GM19023 (cell line): ENCODE data around the gene CABP1.
"Not testable (repeated sequence)": the region's sequence is repeated elsewhere in the genome, so short reads cannot be mapped to it uniquely, and the experiment has no call there.

ENCODE experiments used
- ATAC-seq: cut with Tn5 transposase; IDR thresholded peaks from one replicate; pipeline ENCODE4 v1.9.1; 2021; ENCODE audit warnings: mild to moderate bottlenecking, moderate library complexity; ENCODE audit not compliant: unreplicated experiment

CABP1 gene

DNA sequence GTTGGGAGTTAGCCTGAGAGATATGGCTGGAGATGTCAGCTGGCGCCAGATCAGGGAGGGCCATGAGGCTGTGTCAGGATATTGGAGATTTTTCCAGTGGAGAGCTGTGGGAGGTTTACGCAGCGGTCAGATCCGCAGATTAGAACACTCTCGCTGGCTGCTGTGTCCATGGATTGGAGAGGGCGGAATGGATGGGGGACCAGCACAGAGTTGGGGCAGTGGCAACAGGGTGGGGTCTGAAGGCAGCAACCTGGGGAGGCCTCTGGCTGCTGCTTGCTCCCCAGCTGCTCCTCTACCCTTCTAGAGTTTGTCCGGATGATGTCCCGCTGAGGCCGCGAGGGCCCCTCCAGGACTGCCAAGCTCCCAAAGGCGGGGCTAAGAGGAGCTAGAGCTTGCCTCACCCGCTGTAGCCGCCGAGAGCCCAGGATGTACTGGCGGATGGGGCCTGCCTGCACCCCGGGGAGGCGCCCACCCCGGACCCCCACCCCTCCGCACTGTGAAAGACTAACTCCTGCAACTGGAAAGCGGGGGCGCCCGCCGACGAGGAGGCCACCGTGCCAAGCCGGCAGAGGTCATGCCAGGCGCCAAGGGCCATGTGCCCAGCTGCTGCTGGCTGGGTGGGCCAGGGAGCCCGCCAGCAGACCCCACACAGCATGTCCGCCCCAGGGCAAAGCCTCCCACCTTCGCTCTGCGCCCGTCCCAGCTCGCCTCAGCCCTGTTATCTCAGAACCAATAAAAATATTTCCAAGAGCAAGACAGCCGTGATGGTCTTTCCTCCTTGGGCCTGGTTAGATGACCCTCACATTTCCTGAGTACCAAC is 26.4 kb downstream of the CABP1 start:
- no peak for ATAC-seq

DNA sequence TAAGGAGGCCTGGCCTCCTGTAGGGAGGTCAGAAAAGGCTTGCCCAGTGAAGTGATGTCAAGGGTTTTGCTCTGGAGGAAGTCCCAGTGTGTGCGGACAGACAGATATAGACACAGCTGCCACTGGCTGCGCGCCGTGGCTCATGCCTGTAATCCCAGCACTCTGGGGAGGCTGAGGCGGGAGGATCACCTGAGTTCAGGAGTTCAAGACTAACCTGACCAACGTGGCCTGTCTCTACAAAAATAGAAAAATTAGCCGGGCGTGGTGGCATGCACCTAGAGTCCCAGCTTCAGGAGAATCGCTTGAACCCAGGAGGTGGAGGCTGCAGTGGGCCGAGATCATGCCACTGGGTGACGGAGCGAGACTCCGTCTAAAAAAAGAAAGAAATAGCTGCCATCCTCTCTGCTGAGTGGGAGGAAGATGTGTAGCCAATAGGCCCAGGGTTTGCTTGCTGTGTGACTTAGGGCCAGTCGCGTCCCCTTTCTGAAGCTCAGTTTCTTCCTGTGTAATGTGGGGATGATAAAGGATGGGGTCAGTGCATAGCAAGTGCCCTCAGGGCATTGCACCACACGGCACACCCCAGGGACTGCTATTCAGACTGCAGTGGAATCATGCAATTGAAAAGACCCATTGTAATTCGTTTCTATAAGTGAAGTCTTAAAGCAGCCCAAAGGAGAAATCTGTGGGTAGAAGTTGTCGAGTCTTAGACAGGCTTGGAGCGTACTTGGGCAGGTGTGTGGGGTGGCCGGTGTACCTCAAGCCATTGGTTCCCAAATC is 27.9 kb downstream of the CABP1 start:
- ATAC-seq = no peak

DNA sequence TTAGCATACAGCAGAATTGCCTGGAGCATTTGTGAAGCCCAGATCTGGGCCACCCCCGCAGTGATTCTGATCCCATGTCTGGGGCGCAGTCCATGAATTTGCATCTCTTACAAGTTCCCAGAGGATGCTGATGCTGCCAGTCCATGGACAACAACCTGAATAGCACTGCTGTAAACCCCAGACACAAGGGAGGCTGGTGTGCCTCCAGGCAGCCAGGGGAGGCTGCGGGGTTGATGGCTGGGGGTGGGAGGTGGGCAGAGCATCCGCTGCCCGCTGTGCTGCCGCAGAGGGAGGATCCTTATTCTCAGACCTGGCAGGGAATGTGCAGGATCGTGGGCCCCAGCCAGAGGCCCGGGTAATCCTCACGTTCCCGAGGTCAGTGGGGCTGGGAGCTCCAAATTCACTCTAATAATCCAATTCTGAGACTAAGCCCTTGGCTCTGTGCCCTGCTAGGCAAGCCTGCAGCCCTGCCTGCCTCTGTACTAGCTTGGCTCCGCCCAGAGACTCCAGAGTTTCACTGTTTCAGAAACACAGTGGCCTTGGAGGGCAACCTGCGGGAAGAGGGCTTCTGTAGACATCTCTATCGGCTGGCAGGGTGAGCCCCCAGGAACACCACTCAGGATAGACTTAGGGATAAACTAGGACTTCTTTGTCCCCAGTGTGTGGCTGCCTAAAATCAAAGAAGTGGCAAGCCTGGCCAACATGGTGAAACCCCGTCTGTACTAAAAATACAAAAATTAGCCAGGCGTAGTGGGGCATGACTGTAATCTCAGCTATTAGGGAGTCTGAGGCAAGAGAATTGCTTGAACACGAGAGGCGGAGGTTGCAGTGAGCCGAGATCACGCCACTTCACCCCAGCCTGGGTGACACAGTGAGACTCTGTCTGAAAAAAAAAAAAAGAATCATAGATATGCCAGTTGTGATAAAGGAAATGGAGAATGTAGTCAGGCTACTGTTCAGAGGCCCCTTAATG is 28.7 kb downstream of the CABP1 start:
- ATAC-seq = peak; percentile 70

DNA sequence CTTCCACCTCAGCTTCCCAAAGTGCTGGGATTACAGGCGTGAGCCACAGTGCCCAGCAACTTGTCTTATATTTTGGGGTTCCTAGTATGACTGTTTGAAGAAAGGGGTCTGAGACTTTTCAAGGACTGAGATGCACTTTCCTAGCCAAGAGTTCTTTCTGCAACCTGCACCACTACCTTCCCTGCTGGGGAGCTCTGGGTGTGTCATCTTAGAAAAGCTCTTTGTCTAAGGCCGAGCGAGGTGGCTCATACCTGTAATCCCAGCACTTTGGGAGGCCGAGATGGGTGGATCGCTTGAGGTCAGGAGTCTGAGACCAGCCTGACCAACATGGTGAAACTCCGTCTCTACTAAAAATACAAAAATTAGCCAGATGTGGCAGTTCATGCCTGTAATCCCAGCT is 29.8 kb downstream of the CABP1 start:
- not testable (repeated sequence) for ATAC-seq

DNA sequence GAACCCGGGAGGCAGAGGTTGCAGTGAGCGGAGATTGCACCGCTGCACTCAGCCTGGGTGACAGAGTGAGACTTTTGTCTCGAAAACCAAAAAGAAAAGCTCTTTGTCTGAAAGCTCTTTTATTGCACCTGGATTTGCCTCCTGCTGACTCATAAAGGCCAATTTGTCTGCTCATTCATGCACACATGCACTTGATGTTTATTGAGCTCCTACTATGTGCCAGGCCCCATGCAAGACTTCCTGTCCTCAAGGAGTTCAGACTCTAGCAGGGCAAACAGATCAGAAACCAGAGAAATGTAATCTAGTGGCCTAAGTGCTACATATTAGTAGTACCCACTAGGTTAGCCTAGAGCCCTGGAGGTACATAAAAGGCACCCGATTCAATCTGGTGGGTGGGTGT is 30.2 kb downstream of the CABP1 start:
- no peak for ATAC-seq

DNA sequence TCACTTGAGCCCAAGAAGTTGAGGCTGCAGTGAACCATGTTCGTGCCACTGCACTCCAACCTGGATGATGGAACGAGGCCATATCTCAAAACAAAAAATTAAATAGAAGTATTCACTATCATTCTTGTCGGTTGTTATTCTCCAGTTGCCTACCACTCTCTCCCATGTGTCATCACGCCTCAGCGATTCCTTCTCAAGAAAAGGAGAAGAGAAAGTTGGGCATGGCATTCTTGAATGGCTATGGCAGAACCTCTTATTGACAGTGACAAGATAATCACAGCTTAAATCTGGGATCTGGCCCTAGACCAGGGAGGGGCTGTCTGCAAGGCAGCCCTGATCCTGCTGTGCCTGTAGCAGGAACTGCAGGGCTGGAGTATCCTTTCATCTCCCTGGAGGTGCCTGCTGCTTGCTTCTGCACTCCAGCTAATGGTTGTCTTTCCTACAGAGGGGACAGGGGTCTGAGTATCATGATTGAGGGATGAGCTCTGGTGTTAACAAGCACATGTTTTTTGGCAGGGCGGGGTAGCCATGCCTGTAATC is 33.7 kb downstream of the CABP1 start:
- no peak for ATAC-seq

DNA sequence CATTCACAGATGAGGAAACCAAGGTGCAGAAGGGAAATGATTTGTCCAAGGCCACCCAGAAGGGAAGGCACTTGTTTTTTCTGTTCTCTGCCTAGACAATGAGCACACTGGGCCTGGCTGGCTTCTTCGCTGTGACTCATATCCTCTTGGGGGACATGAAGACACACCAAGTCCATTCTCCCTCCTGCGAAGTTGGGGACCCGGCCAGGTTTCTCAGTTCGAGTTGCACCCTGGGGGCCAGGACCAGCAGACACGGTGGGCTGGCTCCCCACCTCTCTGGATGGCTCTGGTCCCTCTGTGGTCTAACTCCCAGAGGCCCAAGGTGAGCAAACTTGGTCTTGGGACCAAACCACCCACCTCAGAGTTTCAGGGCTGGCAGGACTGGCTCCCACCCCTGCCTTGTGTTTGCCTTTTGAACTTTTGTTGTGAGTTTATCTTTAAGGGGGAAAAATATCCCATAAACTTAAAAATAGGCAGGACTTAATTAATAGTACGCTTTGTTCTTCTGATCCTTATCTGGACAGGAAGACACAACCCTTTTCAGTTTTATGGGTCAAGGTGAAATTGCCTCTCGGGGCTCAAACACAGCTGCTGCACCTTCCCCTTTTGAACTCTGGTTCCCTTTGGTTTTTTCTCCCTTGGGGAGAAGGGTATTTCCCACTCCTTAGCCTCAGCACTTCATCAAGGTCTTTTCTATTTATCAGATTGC is 37.5 kb downstream of the CABP1 start:
- no peak for ATAC-seq

DNA sequence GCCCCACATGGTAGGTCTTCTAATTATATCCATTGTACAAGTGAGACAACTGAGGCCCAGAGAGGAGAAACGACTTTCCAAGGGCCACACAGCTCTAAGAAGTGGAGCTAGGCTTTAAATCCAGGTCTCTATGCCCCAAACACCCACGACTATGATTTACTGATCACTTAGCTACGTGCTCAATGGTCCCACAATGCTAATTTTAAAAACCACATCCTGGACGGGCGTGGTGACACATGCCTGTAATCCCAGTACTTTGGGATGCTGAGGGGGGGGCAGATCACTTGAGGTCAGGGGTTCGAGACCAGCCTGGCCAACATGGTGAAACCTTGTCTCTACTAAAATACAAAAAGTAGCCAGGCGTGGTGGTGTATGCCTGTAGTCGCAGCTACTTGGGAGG is 38.1 kb downstream of the CABP1 start:
- ATAC-seq = no peak

DNA sequence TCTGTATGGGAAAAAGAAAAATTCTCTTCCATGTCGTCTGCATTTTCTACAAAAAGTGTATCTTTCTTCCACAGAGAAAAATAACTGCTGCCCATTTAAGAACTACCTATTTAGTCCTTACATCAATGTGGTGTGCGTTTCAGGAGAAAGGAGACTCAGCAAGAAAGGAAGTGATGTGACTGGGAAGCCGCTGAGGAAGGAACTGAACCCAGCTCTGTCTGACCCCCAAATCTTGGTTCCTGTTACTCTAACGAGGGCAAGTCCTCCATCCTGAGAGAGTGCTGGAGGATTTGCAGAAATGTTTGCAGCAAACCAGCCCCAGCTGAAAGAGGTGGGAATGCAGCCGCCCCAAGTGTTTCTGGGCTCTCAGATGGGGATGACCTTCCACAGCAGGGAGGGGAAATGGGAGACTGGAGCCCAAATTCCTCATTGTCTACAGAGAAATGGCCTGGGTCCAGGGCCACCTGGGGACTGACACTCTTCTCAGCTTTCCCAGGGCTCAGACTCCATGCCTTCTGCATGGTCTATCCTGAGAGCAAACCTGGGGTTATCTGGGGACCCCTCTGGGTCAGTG is 39.8 kb downstream of the CABP1 start:
- no peak for ATAC-seq

DNA sequence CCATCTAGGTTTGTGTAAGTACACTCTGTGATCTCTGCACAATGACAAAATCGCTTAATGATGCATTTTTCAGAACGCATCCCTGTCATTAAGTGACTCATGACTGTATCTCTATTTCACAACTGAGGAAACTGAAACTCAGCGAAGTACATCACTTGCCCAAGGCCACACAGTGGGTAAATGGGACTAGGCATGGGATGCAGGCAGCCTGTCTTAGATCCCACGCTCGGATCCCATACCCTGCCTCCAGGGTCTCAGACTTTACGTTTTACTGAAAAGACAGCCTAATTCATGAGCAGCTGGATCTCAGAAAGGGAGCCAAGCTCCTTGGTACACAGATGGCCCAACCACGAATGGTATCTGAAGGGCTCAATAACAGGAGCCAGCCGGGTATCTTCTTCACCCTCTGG is 44.1 kb downstream of the CABP1 start:
- ATAC-seq = no peak

DNA sequence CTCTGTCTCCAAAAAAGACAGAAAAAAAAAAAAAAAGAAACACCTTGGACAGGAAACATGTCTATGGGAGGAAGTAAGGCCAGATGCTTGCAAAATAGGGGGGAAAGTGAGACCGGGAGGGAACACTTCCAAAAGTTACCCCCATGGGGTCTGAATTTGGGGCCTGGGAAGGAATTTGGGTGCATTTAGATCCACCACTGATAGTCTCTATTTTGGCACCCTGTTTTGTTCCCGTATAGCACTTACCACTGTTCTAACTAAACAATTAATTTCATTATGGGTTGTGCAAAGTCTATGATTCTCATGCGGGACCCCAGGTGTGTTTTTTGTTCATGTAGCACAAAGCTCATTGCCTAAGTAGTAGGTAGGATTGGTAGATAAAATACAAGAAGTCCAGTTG is 45.1 kb downstream of the CABP1 start:
- no peak for ATAC-seq

DNA sequence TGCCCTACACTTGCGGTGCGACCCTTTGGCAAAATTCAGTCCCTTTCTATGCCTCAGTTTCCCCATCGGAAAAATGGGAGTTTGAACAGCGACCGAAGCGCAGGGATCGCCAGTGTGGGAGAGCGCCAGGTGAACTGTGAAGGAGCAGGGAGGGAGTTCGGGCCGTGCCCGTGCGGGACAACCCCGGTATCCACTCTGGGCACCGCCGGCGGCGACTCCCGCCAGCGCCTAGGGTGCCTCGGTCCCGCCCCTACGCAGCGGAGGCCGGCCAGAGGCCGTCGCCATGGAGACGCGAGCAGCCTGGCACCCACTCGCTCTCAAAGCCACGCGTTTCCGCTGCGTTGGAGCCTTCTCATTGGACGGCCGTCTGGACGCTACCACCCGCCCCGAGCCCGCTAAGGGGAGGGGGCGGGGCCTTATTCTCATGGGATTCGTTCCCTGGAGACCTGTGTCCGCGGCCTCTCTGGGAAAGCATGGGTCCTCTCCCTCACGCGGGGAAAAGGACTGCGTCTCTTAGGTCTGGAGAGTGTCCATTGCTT is 45.8 kb downstream of the CABP1 start:
- peak; percentile 72 for ATAC-seq

DNA sequence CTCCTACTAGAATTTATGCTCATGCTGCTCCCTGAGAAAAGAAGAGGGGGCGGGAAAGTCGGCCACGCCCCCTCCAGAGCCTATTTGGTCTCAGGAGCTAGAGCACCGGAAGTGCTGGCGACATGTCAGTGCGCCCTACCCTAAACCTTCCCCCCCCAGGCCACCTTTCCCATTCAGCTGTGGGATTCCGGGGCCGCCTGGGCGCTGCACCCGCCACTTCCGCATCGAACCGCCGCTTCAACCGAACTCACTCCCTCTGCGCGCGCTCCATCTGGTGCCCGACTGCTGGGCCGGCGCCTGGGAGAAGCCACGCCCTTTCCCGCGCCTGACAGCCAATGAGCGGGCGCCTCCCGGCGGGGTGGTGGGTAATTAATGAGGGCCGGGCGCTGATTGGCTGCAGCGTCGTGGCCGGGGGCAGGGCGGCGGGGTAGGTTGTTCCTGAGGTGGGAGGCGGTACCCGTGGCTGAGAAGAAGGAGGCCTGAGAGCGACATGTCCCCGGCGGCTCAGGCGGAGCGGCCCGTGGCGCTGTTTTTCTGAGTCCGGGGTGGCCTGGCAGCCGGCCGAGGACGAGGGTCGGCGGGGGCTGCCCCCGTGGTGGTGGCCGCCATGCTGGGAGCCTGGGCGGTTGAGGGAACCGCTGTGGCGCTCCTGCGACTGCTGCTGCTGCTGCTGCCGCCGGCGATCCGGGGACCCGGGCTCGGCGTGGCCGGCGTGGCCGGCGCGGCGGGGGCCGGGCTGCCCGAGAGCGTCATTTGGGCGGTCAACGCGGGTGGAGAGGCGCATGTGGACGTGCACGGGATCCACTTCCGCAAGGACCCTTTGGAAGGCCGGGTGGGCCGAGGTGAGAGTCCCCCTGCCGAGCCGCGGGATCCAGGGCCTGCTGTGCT is 46.5 kb downstream of the CABP1 start, which contains the start of gene MLEC:
Gene MLEC, plus strand, starts transcription at position 460 of the 888 bp plus-strand sequence. Its CDS starts 148 bp downstream, at position 608.
- peak; percentile 66 for ATAC-seq

DNA sequence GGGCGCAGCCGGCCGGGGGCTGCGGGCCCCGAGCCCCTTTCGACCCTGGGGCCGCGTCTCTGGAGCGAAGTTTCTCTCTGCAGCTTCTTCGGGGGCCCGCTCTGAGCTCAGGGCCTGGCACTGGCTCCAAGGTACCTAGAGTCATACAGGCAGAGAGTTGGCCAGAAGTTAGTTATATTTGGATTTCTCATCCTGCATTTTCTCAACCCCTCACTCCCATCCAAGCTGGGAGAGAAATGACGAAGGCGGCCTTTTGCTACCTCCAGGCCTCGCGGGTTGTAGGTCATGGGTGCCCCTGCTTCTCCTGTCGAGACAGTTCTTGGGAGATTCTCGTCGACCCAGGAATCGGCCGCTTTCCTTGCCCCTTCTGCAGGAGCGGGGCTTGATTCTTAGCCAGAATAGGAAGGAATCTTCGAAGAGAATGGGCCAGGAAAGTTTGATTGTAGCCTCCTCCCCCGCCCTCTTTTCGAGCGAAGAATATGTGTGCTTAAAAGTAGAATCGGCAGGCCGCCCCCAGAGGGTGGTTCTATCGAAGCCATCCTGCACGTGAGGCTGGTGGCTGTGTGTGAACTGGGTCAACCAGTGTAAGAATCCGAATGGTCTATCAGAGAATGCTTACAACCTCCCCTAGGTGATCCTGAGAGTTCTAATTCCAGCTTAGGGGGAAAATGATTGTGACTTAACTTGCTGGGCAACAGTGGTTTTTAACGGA is 47.3 kb downstream of the CABP1 start:
- ATAC-seq = no peak

DNA sequence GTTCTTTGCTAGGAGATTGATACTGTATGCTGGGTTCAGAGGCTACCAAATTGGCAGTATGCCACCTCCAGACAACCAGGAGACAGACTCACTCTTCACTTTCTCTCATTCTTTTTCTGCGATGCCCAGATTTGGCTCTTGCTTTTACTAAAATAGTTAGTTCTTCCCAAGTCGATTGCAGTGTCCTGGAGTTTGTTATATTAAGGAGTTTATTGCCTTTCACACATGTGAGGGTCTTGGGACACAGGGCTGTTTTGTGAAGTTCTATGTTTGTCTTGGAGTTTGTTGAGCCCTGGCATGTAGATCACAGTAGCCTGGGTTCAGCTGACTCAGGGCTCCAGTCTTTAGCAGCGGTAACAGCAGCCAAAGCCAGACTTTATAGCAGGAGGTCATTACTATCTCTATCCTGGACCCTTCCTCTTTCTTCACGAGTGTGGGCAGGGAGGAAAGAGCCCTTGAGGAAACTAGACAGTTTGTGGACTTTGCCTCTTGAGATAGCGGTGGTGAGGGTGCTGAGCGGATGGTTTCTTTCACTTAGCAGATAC is 48.2 kb downstream of the CABP1 start:
- no peak for ATAC-seq

DNA sequence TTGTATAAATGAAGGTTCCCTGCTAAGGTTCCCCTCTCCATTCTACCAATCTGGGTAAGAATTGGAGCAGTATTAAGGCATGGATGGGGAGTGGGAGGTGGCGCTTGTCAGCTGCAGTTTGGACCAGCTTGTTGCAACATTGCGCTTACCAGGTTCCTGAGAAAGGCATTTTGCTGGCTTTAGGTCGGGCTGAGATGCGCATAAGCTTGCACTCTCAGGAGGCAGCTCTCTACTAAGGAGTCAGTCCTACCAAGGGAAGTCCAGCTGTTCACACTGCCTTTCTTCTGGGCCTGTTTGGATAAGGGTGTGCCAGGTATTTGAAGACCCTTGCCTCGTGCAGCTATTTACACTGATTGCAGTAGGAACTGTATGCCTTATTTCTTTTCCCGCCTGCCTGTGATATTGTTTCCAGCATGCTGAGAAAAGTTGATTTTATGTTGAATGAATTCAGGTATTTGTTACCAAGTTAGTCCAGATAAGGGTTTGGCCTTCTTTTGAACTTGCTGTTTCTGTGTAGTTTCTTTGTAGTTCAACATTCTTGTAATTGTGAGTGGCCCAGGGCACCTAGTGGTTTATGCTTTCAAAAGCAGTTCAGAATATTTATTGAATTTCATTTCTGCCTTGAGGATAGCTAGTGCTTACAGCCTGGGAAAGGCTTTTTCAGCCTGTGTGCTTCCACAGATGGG is 49.1 kb downstream of the CABP1 start:
- ATAC-seq = no peak

DNA sequence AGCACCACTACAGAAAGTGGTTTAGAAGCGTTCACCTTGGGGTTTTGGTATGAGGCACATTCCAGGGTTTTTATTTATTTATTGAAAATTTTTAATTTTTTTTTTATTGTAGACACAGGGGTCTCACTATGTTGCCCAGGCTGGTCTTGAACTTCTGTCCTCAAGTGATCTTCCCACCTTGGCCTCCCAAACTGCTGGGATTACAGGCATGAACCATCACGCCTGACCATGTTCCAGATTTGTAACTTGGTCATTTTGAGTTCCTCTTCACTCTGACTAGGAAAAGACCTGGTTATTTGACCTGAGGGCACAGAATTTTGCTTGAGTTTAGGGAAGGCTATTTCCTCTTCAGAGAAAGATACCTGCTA is 49.6 kb downstream of the CABP1 start:
- no peak for ATAC-seq
